ENCODE results near the gene CMKLR1. TPM values are rescaled to one million over a fixed set of nuclear protein-coding genes. Genes with fewer than 3 reads are reported as not detected.

CMKLR1 gene
- total and polyA plus RNA-seq, 9 of the 15 experiments (the other 6 are each of a cell fraction or from before 2014, with no cell fraction given): 0.11 to 1.4 (median 0.20) TPM

- no peak overlapping the region for H3K9ac ChIP-seq (ENCODE audit: insufficient read depth in 1 of 2, low read depth in 2 of 2, low read length in 2 of 2)
- 0 out of 5 replicates have a peak, but pooled peaks cover 0 to 14% of the 10 kb centered on the region in 2 experiments for H3K27me3 ChIP-seq (ENCODE audit: control insufficient read depth in 2 of 2, insufficient read depth in 2 of 2, low read length in 2 of 2)
- intact Hi-C loops (cut with micrococcal nuclease) (no loop called here), in situ Hi-C loops (cut with MboI) (no loop called here)
- no peaks in the 10 kb centered on the region; the same call in 1 of the 2 replicates for H4K20me1 ChIP-seq (replicated peaks; ENCODE audit: control insufficient read depth, insufficient read depth, low read length)
- 3% methylated on average over 2 of the region's 2 CpGs for WGBS (ENCODE audit: insufficient coverage, low coverage, missing lambda C conversion rate)
- H3K9me3 ChIP-seq (replicated peaks; ENCODE audit: control insufficient read depth, insufficient read depth, low read depth, low read length): no peaks in the 10 kb centered on the region
- H3K9me1 ChIP-seq (ENCODE audit: control insufficient read depth, insufficient read depth, low read length): no peaks in the 10 kb centered on the region
- BruUV-seq (replicated peaks): no TSS peak
- no peak overlapping the region for H3K4me3 ChIP-seq
- no peak for FAIRE-seq
- no peak overlapping the region for H2AFZ ChIP-seq (ENCODE audit: low read depth, low read length)
- CTCF ChIA-PET (ENCODE audit: low intra/inter-chr PET ratio): no interaction called here
- H3K4me1 ChIP-seq (replicated peaks in 1 of 2; ENCODE audit: control insufficient read depth in 2 of 2, insufficient read depth in 2 of 2, low read length in 2 of 2): no peaks in the 10 kb centered on the region; a peak in 1 of 5 replicates
- DNase-seq (ENCODE audit: extremely low read depth in 1 of 4, low spot score in 3 of 4): no peak
- H3K36me3 ChIP-seq (ENCODE audit: control insufficient read depth, insufficient read depth, low read length): no peaks in the 10 kb centered on the region
- no peak overlapping the region for H3K4me2 ChIP-seq (ENCODE audit: insufficient read depth, low read length)
- H3K79me2 ChIP-seq (ENCODE audit: control insufficient read depth, insufficient read depth, low read length): no peaks in the 10 kb centered on the region
- ATAC-seq: no peak
- POLR2A ChIA-PET: no interaction called here
- H3K27ac ChIP-seq (ENCODE audit: extremely low read depth, low read depth, low read length): no peak overlapping the region
- TF ChIP-seq HOMEZ (CRISPR knock-in tag; IDR thresholded peaks at IDR 0.05): no peak
- no peak for TF ChIP-seq TAL1 (IDR thresholded peaks at IDR 0.05)
- TF ChIP-seq ATF2 (CRISPR knock-in tag; IDR thresholded peaks at IDR 0.05): no peak
- no peak for TF ChIP-seq TOE1 (IDR thresholded peaks at IDR 0.05; ENCODE audit: borderline replicate concordance)
- no peak for TF ChIP-seq TOE1 (CRISPR knock-in tag; IDR thresholded peaks at IDR 0.05; ENCODE audit: borderline replicate concordance, low read depth)
- TF ChIP-seq PYGO2 (tag; IDR thresholded peaks at IDR 0.05): no peak
- TF ChIP-seq, protein P1, sequence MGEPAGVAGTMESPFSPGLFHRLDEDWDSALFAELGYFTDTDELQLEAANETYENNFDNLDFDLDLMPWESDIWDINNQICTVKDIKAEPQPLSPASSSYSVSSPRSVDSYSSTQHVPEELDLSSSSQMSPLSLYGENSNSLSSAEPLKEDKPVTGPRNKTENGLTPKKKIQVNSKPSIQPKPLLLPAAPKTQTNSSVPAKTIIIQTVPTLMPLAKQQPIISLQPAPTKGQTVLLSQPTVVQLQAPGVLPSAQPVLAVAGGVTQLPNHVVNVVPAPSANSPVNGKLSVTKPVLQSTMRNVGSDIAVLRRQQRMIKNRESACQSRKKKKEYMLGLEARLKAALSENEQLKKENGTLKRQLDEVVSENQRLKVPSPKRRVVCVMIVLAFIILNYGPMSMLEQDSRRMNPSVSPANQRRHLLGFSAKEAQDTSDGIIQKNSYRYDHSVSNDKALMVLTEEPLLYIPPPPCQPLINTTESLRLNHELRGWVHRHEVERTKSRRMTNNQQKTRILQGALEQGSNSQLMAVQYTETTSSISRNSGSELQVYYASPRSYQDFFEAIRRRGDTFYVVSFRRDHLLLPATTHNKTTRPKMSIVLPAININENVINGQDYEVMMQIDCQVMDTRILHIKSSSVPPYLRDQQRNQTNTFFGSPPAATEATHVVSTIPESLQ (CRISPR knock-in tag; IDR thresholded peaks at IDR 0.05): no peak
- no peak for TF ChIP-seq TCF7 (IDR thresholded peaks at IDR 0.05; ENCODE audit: borderline replicate concordance)
- no peak for TF ChIP-seq GTF2E2 (tag; IDR thresholded peaks at IDR 0.05)
- TF ChIP-seq ZNF584 (CRISPR knock-in tag; IDR thresholded peaks at IDR 0.05; ENCODE audit: low read depth): no peak
- TF ChIP-seq MCM3 (IDR thresholded peaks at IDR 0.05): no peak
- TF ChIP-seq, protein P2, sequence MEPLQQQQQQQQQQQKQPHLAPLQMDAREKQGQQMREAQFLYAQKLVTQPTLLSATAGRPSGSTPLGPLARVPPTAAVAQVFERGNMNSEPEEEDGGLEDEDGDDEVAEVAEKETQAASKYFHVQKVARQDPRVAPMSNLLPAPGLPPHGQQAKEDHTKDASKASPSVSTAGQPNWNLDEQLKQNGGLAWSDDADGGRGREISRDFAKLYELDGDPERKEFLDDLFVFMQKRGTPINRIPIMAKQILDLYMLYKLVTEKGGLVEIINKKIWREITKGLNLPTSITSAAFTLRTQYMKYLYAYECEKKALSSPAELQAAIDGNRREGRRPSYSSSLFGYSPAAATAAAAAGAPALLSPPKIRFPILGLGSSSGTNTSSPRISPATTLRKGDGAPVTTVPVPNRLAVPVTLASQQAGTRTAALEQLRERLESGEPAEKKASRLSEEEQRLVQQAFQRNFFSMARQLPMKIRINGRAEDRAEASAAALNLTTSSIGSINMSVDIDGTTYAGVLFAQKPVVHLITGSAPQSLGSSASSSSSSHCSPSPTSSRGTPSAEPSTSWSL (CRISPR knock-in tag; IDR thresholded peaks at IDR 0.05; ENCODE audit: borderline replicate concordance): no peak
- no peak for TF ChIP-seq ZNF140 (CRISPR knock-in tag; IDR thresholded peaks at IDR 0.05)
- no peak for TF ChIP-seq ZFP1 (CRISPR knock-in tag; IDR thresholded peaks at IDR 0.05)
- no peak for TF ChIP-seq CSDE1 (IDR thresholded peaks at IDR 0.05)
- no peak for TF ChIP-seq POLR2AphosphoS5 (IDR thresholded peaks at IDR 0.05; ENCODE audit: control insufficient read depth, insufficient read depth, low read depth, low read length)
Observed at GRCh38 chr12:108355069-108355468, 16.0 kb upstream of the CMKLR1 start.

All from K562 (cell line).